MM.1S (cell line): ENCODE results near the gene PIEZO2.

Experiments
- DNase-seq: peaks from one replicate; pipeline ENCODE4 v3.0.0-alpha.2; 2015
- H2AFZ ChIP-seq: fragments of 300-600 bp; sonication (generic); 2 replicates; pipeline ENCODE4 v1.6.0; 2016; ENCODE audit warnings: antibody characterized with exemption, low read length
- H3F3A ChIP-seq: fragments of 300-600 bp; sonication (generic); 2 replicates; pipeline ENCODE4 v1.6.1; 2016; ENCODE audit warnings: mild to moderate bottlenecking, antibody characterized with exemption, low read length, moderate library complexity, mixed read lengths; ENCODE audit not compliant: insufficient read depth
- H3K27ac ChIP-seq: fragments of 300-600 bp; sonication (generic); 2 replicates; pipeline ENCODE4 v1.5.1; 2016; ENCODE audit warnings: mild to moderate bottlenecking, low read length
- H3K27me3 ChIP-seq: fragments of 300-600 bp; sonication (generic); replicated peaks from 2 replicates; pipeline ENCODE4 v1.6.0; 2016; ENCODE audit warnings: low read length; ENCODE audit not compliant: insufficient read depth
- H3K36me3 ChIP-seq: fragments of 300-600 bp; sonication (generic); replicated peaks from 2 replicates; pipeline ENCODE4 v1.6.1; 2016; ENCODE audit warnings: mild to moderate bottlenecking, low read length, mixed read lengths; ENCODE audit not compliant: insufficient read depth
- H3K4me1 ChIP-seq: fragments of 300-600 bp; sonication (generic); 2 replicates; pipeline ENCODE4 v1.6.1; 2016; ENCODE audit warnings: low read length, mixed read lengths
- H3K4me2 ChIP-seq: fragments of 300-600 bp; sonication (generic); 2 replicates; pipeline ENCODE4 v1.6.0; 2016; ENCODE audit warnings: low read depth, low read length
- H3K4me3 ChIP-seq: fragments of 300-600 bp; sonication (generic); 2 replicates; pipeline ENCODE4 v1.5.1; 2016; ENCODE audit warnings: low read length, mixed read lengths
- H3K79me2 ChIP-seq: fragments of 300-600 bp; sonication (generic); 2 replicates; pipeline ENCODE4 v1.6.1; 2016; ENCODE audit warnings: mixed run types, low read length, mixed read lengths
- H3K9ac ChIP-seq: fragments of 300-600 bp; sonication (generic); 2 replicates; pipeline ENCODE4 v1.6.1; 2016; ENCODE audit warnings: low read length, mixed read lengths
- H3K9me2 ChIP-seq: fragments of 300-600 bp; sonication (generic); replicated peaks from 2 replicates; pipeline ENCODE4 v1.6.1; 2016; ENCODE audit warnings: mild to moderate bottlenecking, low read length, mixed read lengths; ENCODE audit not compliant: insufficient read depth
- H3K9me3 ChIP-seq: fragments of 300-600 bp; sonication (generic); replicated peaks from 2 replicates; pipeline ENCODE4 v1.6.1; 2016; ENCODE audit warnings: mild to moderate bottlenecking, low read length, mixed read lengths; ENCODE audit not compliant: insufficient read depth
- H4K20me1 ChIP-seq: fragments of 300-600 bp; sonication (generic); 2 replicates; pipeline ENCODE4 v1.6.1; 2016; ENCODE audit warnings: mild to moderate bottlenecking, low read length, moderate library complexity, mixed read lengths; ENCODE audit not compliant: insufficient read depth
- EZH2 ChIP-seq: fragments of 300-600 bp; sonication (generic); optimal IDR thresholded peaks from 2 replicates; pipeline ENCODE3; 2017; ENCODE audit warnings: low read depth, mild to moderate bottlenecking, antibody characterized with exemption, low read length, mixed read lengths
- EZH2phosphoT487 ChIP-seq: fragments of 300-600 bp; sonication (generic); IDR thresholded peaks from 2 replicates; pipeline ENCODE4 v1.6.1; 2018; ENCODE audit warnings: antibody characterized with exemption, low read length
- TF ChIP-seq, protein P1 (sequence below): fragments of 300-600 bp; sonication (generic); IDR thresholded peaks from 2 replicates; pipeline ENCODE4 v1.5.1; 2016; ENCODE audit warnings: antibody characterized with exemption, low read length, mixed read lengths

The PIEZO2 gene

GRCh38 chr18:10787293-10787901, 362.0 kb downstream of the PIEZO2 start:
- TF ChIP-seq, protein P1, sequence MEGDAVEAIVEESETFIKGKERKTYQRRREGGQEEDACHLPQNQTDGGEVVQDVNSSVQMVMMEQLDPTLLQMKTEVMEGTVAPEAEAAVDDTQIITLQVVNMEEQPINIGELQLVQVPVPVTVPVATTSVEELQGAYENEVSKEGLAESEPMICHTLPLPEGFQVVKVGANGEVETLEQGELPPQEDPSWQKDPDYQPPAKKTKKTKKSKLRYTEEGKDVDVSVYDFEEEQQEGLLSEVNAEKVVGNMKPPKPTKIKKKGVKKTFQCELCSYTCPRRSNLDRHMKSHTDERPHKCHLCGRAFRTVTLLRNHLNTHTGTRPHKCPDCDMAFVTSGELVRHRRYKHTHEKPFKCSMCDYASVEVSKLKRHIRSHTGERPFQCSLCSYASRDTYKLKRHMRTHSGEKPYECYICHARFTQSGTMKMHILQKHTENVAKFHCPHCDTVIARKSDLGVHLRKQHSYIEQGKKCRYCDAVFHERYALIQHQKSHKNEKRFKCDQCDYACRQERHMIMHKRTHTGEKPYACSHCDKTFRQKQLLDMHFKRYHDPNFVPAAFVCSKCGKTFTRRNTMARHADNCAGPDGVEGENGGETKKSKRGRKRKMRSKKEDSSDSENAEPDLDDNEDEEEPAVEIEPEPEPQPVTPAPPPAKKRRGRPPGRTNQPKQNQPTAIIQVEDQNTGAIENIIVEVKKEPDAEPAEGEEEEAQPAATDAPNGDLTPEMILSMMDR, result peak; percentile 95
- TF ChIP-seq EZH2, result no peak
- H3K4me3 ChIP-seq, result no peak overlapping the region
- H3K4me2 ChIP-seq, result no peak overlapping the region

GRCh38 chr18:10785798-10786197, 363.6 kb downstream of the PIEZO2 start:
- no peak overlapping the region for H3K4me2 ChIP-seq
- no peak for DNase-seq
- H3K9me2 ChIP-seq, result no peaks in the 10 kb centered on the region
- no peaks in the 10 kb centered on the region for H3K36me3 ChIP-seq
- no peak overlapping the region for H3K4me3 ChIP-seq
- no peak overlapping the region for H2AFZ ChIP-seq
- no peaks in the 10 kb centered on the region for H4K20me1 ChIP-seq
- no peaks in the 10 kb centered on the region for H3K79me2 ChIP-seq
- peaks cover 66% of the 10 kb centered on the region for H3K27me3 ChIP-seq
- no peaks in the 10 kb centered on the region for H3F3A ChIP-seq
- no peak for TF ChIP-seq EZH2
- H3K27ac ChIP-seq, result no peak overlapping the region
- no peak overlapping the region for H3K9ac ChIP-seq
- no peaks in the 10 kb centered on the region for H3K9me3 ChIP-seq
- H3K4me1 ChIP-seq, result no peaks in the 10 kb centered on the region

More at GRCh38 chr18:10787293-10787901, 362.0 kb downstream of the PIEZO2 start:
- H3K9me2 ChIP-seq, result no peaks in the 10 kb centered on the region
- H3K9me3 ChIP-seq, result no peaks in the 10 kb centered on the region
- peak; percentile 94 for DNase-seq
- H3F3A ChIP-seq, result no peaks in the 10 kb centered on the region
- no peaks in the 10 kb centered on the region for H3K79me2 ChIP-seq
- H4K20me1 ChIP-seq, result no peaks in the 10 kb centered on the region
- H3K36me3 ChIP-seq, result no peaks in the 10 kb centered on the region
- H3K4me1 ChIP-seq, result no peaks in the 10 kb centered on the region
- H3K27me3 ChIP-seq, result peaks cover 70% of the 10 kb centered on the region
- H2AFZ ChIP-seq, result no peak overlapping the region
- H3K9ac ChIP-seq, result no peak overlapping the region
- no peak overlapping the region for H3K27ac ChIP-seq

- DNase-seq, result no peak
- Histone ChIP-seq H3K27me3 (peaks cover 58% of the 10 kb centered on the region), H4K20me1 (no peaks in the 10 kb centered on the region), H3K4me2 (no peak overlapping the region), H3K4me3 (no peak overlapping the region), H3K4me1 (no peaks in the 10 kb centered on the region), H3K79me2 (no peaks in the 10 kb centered on the region), H2AFZ (no peak overlapping the region), H3K9ac (no peak overlapping the region), H3K27ac (no peak overlapping the region), H3K9me2 (no peaks in the 10 kb centered on the region), H3K9me3 (no peaks in the 10 kb centered on the region), H3K36me3 (no peaks in the 10 kb centered on the region), H3F3A (no peaks in the 10 kb centered on the region)
- no peak for TF ChIP-seq EZH2phosphoT487
- TF ChIP-seq, protein P1, result no peak
- TF ChIP-seq EZH2, result no peak
Measured at GRCh38 chr18:10784596-10785202, 364.7 kb downstream of the PIEZO2 start.

GRCh38 chr18:10783941-10784340, 365.4 kb downstream of the PIEZO2 start:
- H3K27me3 ChIP-seq, result peaks cover 50% of the 10 kb centered on the region

More at GRCh38 chr18:10783941-10784340, 365.4 kb downstream of the PIEZO2 start:
- no peak for DNase-seq
- no peaks in the 10 kb centered on the region for H4K20me1 ChIP-seq
- H3K4me1 ChIP-seq, result no peaks in the 10 kb centered on the region
- no peak overlapping the region for H3K4me2 ChIP-seq
- H3K36me3 ChIP-seq, result no peaks in the 10 kb centered on the region
- no peak overlapping the region for H3K9ac ChIP-seq
- no peak overlapping the region for H2AFZ ChIP-seq
- no peaks in the 10 kb centered on the region for H3K79me2 ChIP-seq
- no peak overlapping the region for H3K27ac ChIP-seq
- no peaks in the 10 kb centered on the region for H3K9me3 ChIP-seq
- no peaks in the 10 kb centered on the region for H3K9me2 ChIP-seq
- H3F3A ChIP-seq, result no peaks in the 10 kb centered on the region
- no peak overlapping the region for H3K4me3 ChIP-seq
- TF ChIP-seq, protein P1, result no peak
- TF ChIP-seq EZH2phosphoT487 (no peak), EZH2 (no peak)
